HCT116 (cell line): Measurements from ENCODE around the gene GCSAM.

Experiments used
- ATF3 ChIP-seq: IDR thresholded peaks from 2 replicates; pipeline ENCODE4 v1.6.1; 2012
- CTCF ChIP-seq, 3 experiments: fragments of 200-600 bp in 1 of 3; sonication (generic) in 1 of 3; IDR thresholded peaks in 2 of 3; conservative IDR thresholded peaks in 1 of 3; 2 replicates each; pipeline ENCODE4 v1.5.1; 2012 to 2017; ENCODE audit warnings: low read depth in 2 of 3, low read length in 2 of 3, antibody characterized with exemption in 1 of 3, borderline replicate concordance in 1 of 3, control low read depth in 1 of 3, mild to moderate bottlenecking in 1 of 3, mixed read lengths in 1 of 3, mixed run types in 1 of 3, moderate library complexity in 1 of 3; ENCODE audit not compliant: insufficient read depth in 1 of 3
- ELF1 ChIP-seq: IDR thresholded peaks from 2 replicates; pipeline ENCODE4 v1.6.1; 2012; ENCODE audit warnings: low read depth, borderline replicate concordance
- EZH2 ChIP-seq: fragments of 200-600 bp; sonication (generic); IDR thresholded peaks from 2 replicates; pipeline ENCODE4 v1.6.1; 2017; ENCODE audit warnings: antibody characterized with exemption, mixed run types
- POLR2A ChIP-seq: IDR thresholded peaks from 2 replicates; pipeline ENCODE4 v1.7.0; 2011; ENCODE audit warnings: borderline replicate concordance; ENCODE audit not compliant: insufficient read depth, insufficient read length; ENCODE audit errors: extremely low read depth

- TF ChIP-seq ELF1 = no peak
- no peak for TF ChIP-seq CTCF (IDR thresholded peaks at IDR 0.05 in 2 of 3, conservative IDR thresholded peaks at IDR 0.05 in 1 of 3; ENCODE audit: borderline replicate concordance in 1 of 3, insufficient read depth in 1 of 3, low read depth in 2 of 3, low read length in 2 of 3)
- no peak for TF ChIP-seq EZH2
- TF ChIP-seq ATF3 = no peak
- no peak for TF ChIP-seq POLR2A
These were observed 960 bp downstream of the GCSAM start for GRCh38 chr3:112132088-112132487.
